ENCODE measurements around the gene TSPYL2. TPM values are rescaled to one million over a fixed set of nuclear protein-coding genes. Genes with fewer than 3 reads are reported as not detected.

TSPYL2 gene
- total RNA-seq, result 37.5 and 40.3 TPM in 2 replicates

- Mint-ChIP-seq H3K4me3 (peak within 1 kb of the TSS; percentile 94), H3K27ac (peak within 1 kb of the TSS; percentile 99), H3K36me3 (ENCODE audit: low read depth) (peaks cover 26% of the 10 kb centered on the region), H3K9me3 (no peaks in the 10 kb centered on the region), H3K4me1 (ENCODE audit: low read depth) (peaks cover 29% of the 10 kb centered on the region), H3K27me3 (ENCODE audit: insufficient read depth) (no peaks in the 10 kb centered on the region)
- peak; percentile 89 for DNase-seq (ENCODE audit: low spot score)
- intact Hi-C loops (cut with micrococcal nuclease), result loop anchor here (1.0 to 10.0 kb wide), 5 partner anchors 11 to 1363 kb away; partner anchors contain the start of genes HUWE1, KDM5C and TSR2
Measured at GRCh38 chrX:53081925-53082772, at the start of gene TSPYL2. Gene TSPYL2 (plus strand): TSS chrX:53082367. CDS start chrX:53082499, 132 bp downstream.

GRCh38 chrX:53036149-53036548 lies 46.0 kb upstream of the TSPYL2 start:
- H3K4me3 Mint-ChIP-seq, result no peak overlapping the region
- intact Hi-C loops (cut with micrococcal nuclease), result no loop called here

GRCh38 chrX:53039236-53039635 lies 42.9 kb upstream of the TSPYL2 start:
- intact Hi-C loops (cut with micrococcal nuclease), result no loop called here
- DNase-seq (ENCODE audit: low spot score), result no peak
- H3K27me3 Mint-ChIP-seq (ENCODE audit: insufficient read depth), result peaks cover 5% of the 10 kb centered on the region
- no peaks in the 10 kb centered on the region for H3K36me3 Mint-ChIP-seq (ENCODE audit: low read depth)
- H3K4me3 Mint-ChIP-seq, result no peak overlapping the region
- no peaks in the 10 kb centered on the region for H3K4me1 Mint-ChIP-seq (ENCODE audit: low read depth)
- no peak overlapping the region for H3K27ac Mint-ChIP-seq
- no peaks in the 10 kb centered on the region for H3K9me3 Mint-ChIP-seq

More at GRCh38 chrX:53036149-53036548, 46.0 kb upstream of the TSPYL2 start:
- no peaks in the 10 kb centered on the region for H3K36me3 Mint-ChIP-seq (ENCODE audit: low read depth)
- no peak for DNase-seq (ENCODE audit: low spot score)
- H3K27me3 Mint-ChIP-seq (ENCODE audit: insufficient read depth), result peaks cover 4% of the 10 kb centered on the region
- no peaks in the 10 kb centered on the region for H3K4me1 Mint-ChIP-seq (ENCODE audit: low read depth)
- no peaks in the 10 kb centered on the region for H3K9me3 Mint-ChIP-seq
- H3K27ac Mint-ChIP-seq, result no peak overlapping the region

- DNase-seq (ENCODE audit: low spot score), result no peak
- peaks cover 9% of the 10 kb centered on the region for H3K27me3 Mint-ChIP-seq (ENCODE audit: insufficient read depth)
- intact Hi-C loops (cut with micrococcal nuclease), result no loop called here
- no peak overlapping the region for H3K4me3 Mint-ChIP-seq
- no peaks in the 10 kb centered on the region for H3K36me3 Mint-ChIP-seq (ENCODE audit: low read depth)
- no peaks in the 10 kb centered on the region for H3K4me1 Mint-ChIP-seq (ENCODE audit: low read depth)
- no peaks in the 10 kb centered on the region for H3K9me3 Mint-ChIP-seq
- H3K27ac Mint-ChIP-seq, result no peak overlapping the region
Measured at GRCh38 chrX:53044995-53045394, 37.2 kb upstream of the TSPYL2 start.

GRCh38 chrX:53047228-53047627 lies 34.9 kb upstream of the TSPYL2 start:
- no peaks in the 10 kb centered on the region for H3K36me3 Mint-ChIP-seq (ENCODE audit: low read depth)
- intact Hi-C loops (cut with micrococcal nuclease), result no loop called here
- H3K4me1 Mint-ChIP-seq (ENCODE audit: low read depth), result no peaks in the 10 kb centered on the region
- no peaks in the 10 kb centered on the region for H3K9me3 Mint-ChIP-seq
- H3K4me3 Mint-ChIP-seq, result no peak overlapping the region
- no peak for DNase-seq (ENCODE audit: low spot score)
- no peak overlapping the region for H3K27ac Mint-ChIP-seq
- H3K27me3 Mint-ChIP-seq (ENCODE audit: insufficient read depth), result peaks cover 7% of the 10 kb centered on the region

- H3K27me3 Mint-ChIP-seq (ENCODE audit: insufficient read depth), result peaks cover 7% of the 10 kb centered on the region
- no peaks in the 10 kb centered on the region for H3K4me1 Mint-ChIP-seq (ENCODE audit: low read depth)
- H3K4me3 Mint-ChIP-seq, result no peak within 1 kb of the TSS
- DNase-seq (ENCODE audit: low spot score), result no peak
- intact Hi-C loops (cut with micrococcal nuclease), result no loop called here
- no peaks in the 10 kb centered on the region for H3K36me3 Mint-ChIP-seq (ENCODE audit: low read depth)
- H3K9me3 Mint-ChIP-seq, result no peaks in the 10 kb centered on the region
- no peak within 1 kb of the TSS for H3K27ac Mint-ChIP-seq
Measured at GRCh38 chrX:53048169-53049126, 33.7 kb upstream of the TSPYL2 start, which contains the start of gene GPR173. Gene GPR173 (plus strand): TSS chrX:53048789. CDS start chrX:53076622, 27,833 bp downstream.

GRCh38 chrX:53049127-53049517 lies 33.0 kb upstream of the TSPYL2 start:
- peaks cover 4% of the 10 kb centered on the region for H3K27me3 Mint-ChIP-seq (ENCODE audit: insufficient read depth)
- H3K9me3 Mint-ChIP-seq, result no peaks in the 10 kb centered on the region
- H3K4me3 Mint-ChIP-seq, result no peak overlapping the region
- no peaks in the 10 kb centered on the region for H3K4me1 Mint-ChIP-seq (ENCODE audit: low read depth)
- intact Hi-C loops (cut with micrococcal nuclease), result no loop called here
- no peaks in the 10 kb centered on the region for H3K36me3 Mint-ChIP-seq (ENCODE audit: low read depth)
- DNase-seq (ENCODE audit: low spot score), result no peak
- H3K27ac Mint-ChIP-seq, result no peak overlapping the region

- no peak for DNase-seq (ENCODE audit: low spot score)
- intact Hi-C loops (cut with micrococcal nuclease), result no loop called here
- H3K36me3 Mint-ChIP-seq (ENCODE audit: low read depth), result no peaks in the 10 kb centered on the region
- no peak overlapping the region for H3K4me3 Mint-ChIP-seq
- H3K27me3 Mint-ChIP-seq (ENCODE audit: insufficient read depth), result peaks cover 2% of the 10 kb centered on the region
- no peaks in the 10 kb centered on the region for H3K4me1 Mint-ChIP-seq (ENCODE audit: low read depth)
- H3K9me3 Mint-ChIP-seq, result no peaks in the 10 kb centered on the region
- H3K27ac Mint-ChIP-seq, result no peak overlapping the region
Measured at GRCh38 chrX:53050841-53051240, 31.3 kb upstream of the TSPYL2 start.

GRCh38 chrX:53055244-53055849 lies 26.8 kb upstream of the TSPYL2 start:
- Mint-ChIP-seq H3K27ac (no peak overlapping the region), H3K36me3 (ENCODE audit: low read depth) (no peaks in the 10 kb centered on the region), H3K27me3 (ENCODE audit: insufficient read depth) (no peaks in the 10 kb centered on the region), H3K4me1 (ENCODE audit: low read depth) (no peaks in the 10 kb centered on the region), H3K9me3 (no peaks in the 10 kb centered on the region), H3K4me3 (no peak overlapping the region)
- DNase-seq (ENCODE audit: low spot score), result no peak
- intact Hi-C loops (cut with micrococcal nuclease), result no loop called here

GRCh38 chrX:53056292-53056691 lies 25.9 kb upstream of the TSPYL2 start:
- no peak overlapping the region for H3K27ac Mint-ChIP-seq
- H3K27me3 Mint-ChIP-seq (ENCODE audit: insufficient read depth), result no peaks in the 10 kb centered on the region

GRCh38 chrX:53065104-53065503 lies 17.1 kb upstream of the TSPYL2 start:
- Mint-ChIP-seq H3K4me3 (no peak overlapping the region), H3K36me3 (ENCODE audit: low read depth) (no peaks in the 10 kb centered on the region), H3K27ac (no peak overlapping the region), H3K27me3 (ENCODE audit: insufficient read depth) (peaks cover 7% of the 10 kb centered on the region), H3K4me1 (ENCODE audit: low read depth) (no peaks in the 10 kb centered on the region), H3K9me3 (no peaks in the 10 kb centered on the region)
- no peak for DNase-seq (ENCODE audit: low spot score)
- intact Hi-C loops (cut with micrococcal nuclease), result no loop called here

More at GRCh38 chrX:53056292-53056691, 25.9 kb upstream of the TSPYL2 start:
- Mint-ChIP-seq H3K9me3 (no peaks in the 10 kb centered on the region), H3K36me3 (ENCODE audit: low read depth) (no peaks in the 10 kb centered on the region), H3K4me1 (ENCODE audit: low read depth) (no peaks in the 10 kb centered on the region), H3K4me3 (no peak overlapping the region)
- DNase-seq (ENCODE audit: low spot score), result no peak
- intact Hi-C loops (cut with micrococcal nuclease), result no loop called here

- no peak for DNase-seq (ENCODE audit: low spot score)
- Mint-ChIP-seq H3K9me3 (no peaks in the 10 kb centered on the region), H3K27ac (no peak overlapping the region), H3K27me3 (ENCODE audit: insufficient read depth) (peaks cover 3% of the 10 kb centered on the region), H3K4me1 (ENCODE audit: low read depth) (peaks cover 23% of the 10 kb centered on the region), H3K36me3 (ENCODE audit: low read depth) (no peaks in the 10 kb centered on the region), H3K4me3 (no peak overlapping the region)
- intact Hi-C loops (cut with micrococcal nuclease), result loop anchor here (1.0 kb wide), 3 partner anchors 11 to 22 kb away; partner anchors contain the start of gene TSPYL2
Measured at GRCh38 chrX:53071064-53071463, 11.1 kb upstream of the TSPYL2 start.
